K562 (cell line): ENCODE results near the gene PDE9A. TPM values are rescaled to one million over a fixed set of nuclear protein-coding genes. Genes with fewer than 3 reads are reported as not detected.

Experiments used
- ATAC-seq: fragments of 200-7000 bp; cut with Tn5 transposase; 3 replicates; pipeline ENCODE4 v1.9.1; 2020; ENCODE audit warnings: moderate library complexity
- BruUV-seq: library from RNA; stranded (reverse); fragments of 400-500 nt; replicated peaks from 2 replicates; lab custom pipeline; 2021; lab: Mats Ljungman, UMichigan
- CTCF ChIA-PET: fragments of 300-600 bp; formaldehyde crosslinking; extraction: SDS; loops from one replicate; lab custom pipeline; 2021; ENCODE audit warnings: low intra/inter-chr PET ratio; lab: Yijun Ruan, JAX
- POLR2A ChIA-PET: fragments of 300-600, 350-650 bp; sonication (Branson Sonifier 250); formaldehyde crosslinking; extraction: SDS; loops from one replicate; lab custom pipeline; 2021; ENCODE audit warnings: antibody characterized with exemption, inconsistent platforms; lab: Yijun Ruan, JAX
- DNase-seq, 4 experiments: peaks; one replicate each; pipeline versions ENCODE4 v3.0.0 to v3.0.0-alpha.2; 2011 to 2018; ENCODE audit warnings: low spot score in 3 of 4, mixed read lengths in 3 of 4; ENCODE audit errors: extremely low read depth in 1 of 4
- FAIRE-seq: peaks from 2 replicates; lab custom pipeline; 2011; peaks lifted over from hg19 to GRCh38; lab: Jason Lieb, UNC
- H2AFZ ChIP-seq: 2 replicates; pipeline ENCODE4 v1.6.0; 2011; ENCODE audit warnings: low read depth, low read length, control low read depth, inconsistent platforms
- H3K27ac ChIP-seq: fragments of 200-600 bp; 3 replicates; pipeline ENCODE4 v1.8.0; 2011; ENCODE audit warnings: low read depth, mild to moderate bottlenecking, control low read depth, inconsistent platforms, low read length, moderate library complexity, mixed read lengths; ENCODE audit errors: extremely low read depth
- H3K27me3 ChIP-seq, 2 experiments: fragments of 300-600 bp in 1 of 2; 2 replicates in 1 of 2; 3 replicates in 1 of 2; pipeline versions ENCODE4 v1.6.0 to v1.8.0; 2011; ENCODE audit warnings: inconsistent platforms in 2 of 2, low read length in 2 of 2, mild to moderate bottlenecking in 1 of 2, mixed read lengths in 1 of 2, moderate library complexity in 1 of 2; ENCODE audit not compliant: control insufficient read depth in 2 of 2, insufficient read depth in 2 of 2
- H3K36me3 ChIP-seq: fragments of 300-600 bp; 3 replicates; pipeline ENCODE4 v1.8.0; 2011; ENCODE audit warnings: mild to moderate bottlenecking, low read length, inconsistent platforms; ENCODE audit not compliant: control insufficient read depth, insufficient read depth
- H3K4me1 ChIP-seq, 2 experiments: fragments of 200-600 bp in 1 of 2; replicated peaks in 1 of 2; 2 replicates in 1 of 2; 3 replicates in 1 of 2; pipeline versions ENCODE4 v1.5.1 to v1.8.0; 2011; ENCODE audit warnings: inconsistent platforms in 2 of 2, low read length in 2 of 2, mild to moderate bottlenecking in 1 of 2, mixed read lengths in 1 of 2, moderate library complexity in 1 of 2; ENCODE audit not compliant: control insufficient read depth in 2 of 2, insufficient read depth in 2 of 2
- H3K4me2 ChIP-seq: 2 replicates; pipeline ENCODE4 v1.6.1; 2011; ENCODE audit warnings: low read length, control low read depth, inconsistent platforms, mixed read lengths; ENCODE audit not compliant: insufficient read depth
- H3K4me3 ChIP-seq: fragments of 200-600 bp; sonication (generic), shearing (Covaris generic); 2 replicates; pipeline ENCODE4 v1.5.1; 2016; ENCODE audit warnings: control low read depth, inconsistent platforms
- H3K79me2 ChIP-seq: fragments of 200-600 bp; 3 replicates; pipeline ENCODE4 v1.8.0; 2011; ENCODE audit warnings: low read length, inconsistent platforms; ENCODE audit not compliant: control insufficient read depth, insufficient read depth
- H3K9ac ChIP-seq, 2 experiments: 2 replicates each; pipeline versions ENCODE4 v1.6.0 to v1.6.1; 2011; ENCODE audit warnings: low read depth in 2 of 2, low read length in 2 of 2, control low read depth in 1 of 2, inconsistent platforms in 1 of 2, mild to moderate bottlenecking in 1 of 2, mixed read lengths in 1 of 2; ENCODE audit not compliant: insufficient read depth in 1 of 2
- H3K9me1 ChIP-seq: one replicate; pipeline ENCODE4 v1.6.0; 2011; ENCODE audit warnings: inconsistent platforms, mild to moderate bottlenecking, low read length, moderate library complexity; ENCODE audit not compliant: control insufficient read depth, insufficient read depth
- H3K9me3 ChIP-seq: replicated peaks from 2 replicates; pipeline ENCODE4 v1.5.1; 2011; ENCODE audit warnings: low read depth, low read length, inconsistent platforms; ENCODE audit not compliant: control insufficient read depth, insufficient read depth
- H4K20me1 ChIP-seq: replicated peaks from 2 replicates; pipeline ENCODE4 v1.6.1; 2011; ENCODE audit warnings: low read length, inconsistent platforms, mixed read lengths; ENCODE audit not compliant: control insufficient read depth, insufficient read depth
- ARNT ChIP-seq, 2 experiments: fragments of 450-650 bp; IDR thresholded peaks; 2 replicates each; pipeline ENCODE4 v1.6.1; 2016; ENCODE audit warnings: mild to moderate bottlenecking in 1 of 2
- E2F8 ChIP-seq: fragments of 450-650 bp; IDR thresholded peaks from 2 replicates; pipeline ENCODE4 v1.7.1; 2018; ENCODE audit warnings: mild to moderate bottlenecking, low read depth; ENCODE audit not compliant: partially characterized antibody
- PKNOX1 ChIP-seq: fragments of 450-650 bp; IDR thresholded peaks from 2 replicates; pipeline ENCODE4 v1.6.1; 2016
- RFX5 ChIP-seq: IDR thresholded peaks from 2 replicates; pipeline ENCODE4 v1.6.1; 2011; ENCODE audit warnings: low read depth, mild to moderate bottlenecking, improper control_type of control experiment, low read length
- SMAD1 ChIP-seq: fragments of 150-350 bp; IDR thresholded peaks from 2 replicates; pipeline ENCODE4 v1.6.1; 2014; ENCODE audit warnings: low read length, low read depth; ENCODE audit not compliant: partially characterized antibody
- SMAD2 ChIP-seq: fragments of 150-350 bp; IDR thresholded peaks from 2 replicates; pipeline ENCODE4 v1.6.1; 2014; ENCODE audit warnings: low read depth, mild to moderate bottlenecking, low read length
- ZNF282 ChIP-seq: sonication (generic); formaldehyde crosslinking; IDR thresholded peaks from 2 replicates; pipeline ENCODE4 v1.8.1; 2023; ENCODE audit warnings: missing genetic modification reagents
- WGBS: fragments of 100-300 bp; shearing (Covaris generic); methylation state at CpG from one replicate; pipeline ENCODE4 v1.1.6; 2016; ENCODE audit warnings: low coverage, mixed read lengths; ENCODE audit not compliant: insufficient coverage; ENCODE audit errors: missing lambda C conversion rate; 5-methylcytosine and 5-hydroxymethylcytosine counted together
- in situ Hi-C: fragments of 300-500 bp; cut with MboI; formaldehyde crosslinking; loops from 4 replicates; pipeline ENCODE4 v1.15.0; 2018; ENCODE audit warnings: inconsistent platforms, mixed read lengths
- intact Hi-C: fragments of 100-400 bp; cut with micrococcal nuclease; formaldehyde crosslinking; loops from 2 replicates; pipeline ENCODE4 v1.14.2; 2022
- polyA plus RNA-seq, 8 experiments: library from polyadenylated mRNA; depleted of rRNA in 4 of 8; stranded (reverse) in 5 of 8; unstranded in 3 of 8; fragments of >200 nt; fragmentation: Nextera tagmentation in 2 of 8; fragmentation: Illumina TruSeq in 1 of 8; extraction: Ambion mirVana in 2 of 8; extraction: Trizol in 1 of 8; gene quantifications; 2 replicates each; pipeline versions ENCODE4 v1.2.1 to v1.2.3, GENCODE V29; 2011 to 2014; ENCODE audit warnings: inconsistent platforms in 1 of 8, missing spikeins in 1 of 8
- total RNA-seq, 7 experiments: library from RNA; depleted of rRNA in 6 of 7; stranded (reverse); fragments of >200 nt in 6 of 7; fragmentation: Illumina TruSeq in 2 of 7; extraction: Trizol in 2 of 7; gene quantifications; 2 replicates each; pipeline versions ENCODE4 v1.2.1 to v1.2.3, GENCODE V29; 2011 to 2021; ENCODE audit warnings: low replicate concordance in 1 of 7

PDE9A gene
- total and polyA plus RNA-seq, 9 of the 15 experiments (the other 6 are each of a cell fraction or from before 2014, with no cell fraction given): 0.07 to 0.27 TPM; not detected in 7

- in situ Hi-C loops (no loop called here), intact Hi-C loops (no loop called here)
- H3K9me3 ChIP-seq: no peaks in the 10 kb centered on the region
- H3K4me3 ChIP-seq: no peak overlapping the region
- TF ChIP-seq PKNOX1: no peak
- TF ChIP-seq SMAD2: no peak
- TF ChIP-seq RFX5: no peak
- no peak for TF ChIP-seq ZNF282 (CRISPR knock-in tag)
- TF ChIP-seq SMAD1: no peak
- TF ChIP-seq E2F8: no peak
- TF ChIP-seq ARNT (IDR thresholded peaks at IDR 0.05): no peak
- H3K9ac ChIP-seq: no peak overlapping the region; a peak in 1 of 4 replicates
- DNase-seq: no peak
- BruUV-seq: no TSS peak
- H4K20me1 ChIP-seq: 0 out of 2 replicates have a peak, but pooled peaks cover 5% of the 10 kb centered on the region
- 2% methylated on average over 22 of the region's 22 CpGs for WGBS
- no peaks in the 10 kb centered on the region for H3K36me3 ChIP-seq
- H3K4me2 ChIP-seq: no peak overlapping the region
- peaks cover 75 to 76% of the 10 kb centered on the region in 2 experiments for H3K27me3 ChIP-seq
- ChIA-PET POLR2A (interaction anchor here (0.6 to 2.1 kb wide), 2 partner anchors 9 to 10 kb away, joined by 3 to 6 read pairs; no protein-coding TSS in a partner anchor), CTCF (no interaction called here)
- FAIRE-seq: no peak
- no peaks in the 10 kb centered on the region for H3K9me1 ChIP-seq
- H3K4me1 ChIP-seq: no peaks in the 10 kb centered on the region
- ATAC-seq: no peak
- no peaks in the 10 kb centered on the region for H3K79me2 ChIP-seq
- H3K27ac ChIP-seq: no peak overlapping the region
- H2AFZ ChIP-seq: no peak overlapping the region
Measured at GRCh38 chr21:42745511-42746239, 92.3 kb downstream of the PDE9A start.
